Stimulated activated naive CD4-positive, alpha-beta T cell (primary cell): Measurements from ENCODE around the gene ACVRL1.
A peak's percentile ranks its signal among the peaks of the same experiment; 100 is the strongest.

Experiments
- DNase-seq, 6 experiments: peaks; one replicate each; lab custom pipeline; 2025; lab: John Stamatoyannopoulos, UW

ACVRL1 gene

GRCh38 chr12:51942501-51943000 lies 35.2 kb downstream of the ACVRL1 start:
- no peak for DNase-seq

DNA sequence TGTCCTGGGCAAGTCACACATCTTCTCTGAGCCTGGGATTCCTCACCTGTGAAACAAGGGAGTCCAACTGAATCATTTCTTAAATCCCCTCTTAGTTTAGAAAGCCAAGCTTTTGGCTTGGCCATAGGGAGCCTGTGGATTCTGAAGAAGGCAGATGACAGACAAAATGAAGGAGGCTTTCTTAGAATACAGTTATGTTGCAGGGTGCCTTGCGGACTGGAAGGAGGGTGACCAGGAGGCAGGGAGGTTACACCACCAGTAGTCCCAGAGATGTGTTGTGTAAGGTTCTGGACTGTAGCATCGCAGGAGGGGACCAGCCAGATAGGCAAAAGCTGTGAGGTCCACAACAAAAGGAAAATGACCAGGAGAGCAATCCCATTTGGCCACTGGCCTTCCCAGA lies 36.0 kb downstream of the ACVRL1 start:
- DNase-seq: no peak

DNA sequence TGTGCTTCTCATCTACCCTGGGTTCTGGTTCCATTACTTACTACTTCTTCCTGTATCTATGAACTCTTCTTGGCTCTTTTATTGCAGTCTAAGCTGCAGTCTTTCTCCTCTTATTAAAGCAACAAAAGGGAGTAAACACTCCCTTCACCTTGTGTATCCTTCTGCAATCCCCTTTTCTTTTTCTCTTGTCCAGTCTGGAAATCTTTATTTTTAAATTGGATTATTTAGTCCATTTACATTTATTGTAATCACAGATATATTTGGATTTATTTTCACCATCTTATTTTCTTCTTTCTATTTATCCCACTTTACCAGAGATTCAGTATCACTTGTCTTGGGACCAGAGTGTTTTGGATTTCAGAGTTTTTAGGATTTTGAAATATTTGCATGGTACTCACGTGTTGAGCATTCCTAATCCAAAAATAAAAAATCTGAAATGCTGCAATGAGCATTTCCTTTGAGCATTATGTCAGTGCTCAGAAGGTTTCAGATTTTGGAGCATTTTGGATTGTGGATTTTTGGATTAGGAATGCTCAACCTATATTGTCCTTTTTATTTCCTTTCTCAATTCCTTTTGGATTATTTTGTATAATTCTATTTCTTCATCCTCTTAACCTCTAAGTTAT lies 37.4 kb downstream of the ACVRL1 start:
- DNase-seq: no peak

- no peak for DNase-seq
These were observed 40.1 kb downstream of the ACVRL1 start for GRCh38 chr12:51947246-51947996.

DNA sequence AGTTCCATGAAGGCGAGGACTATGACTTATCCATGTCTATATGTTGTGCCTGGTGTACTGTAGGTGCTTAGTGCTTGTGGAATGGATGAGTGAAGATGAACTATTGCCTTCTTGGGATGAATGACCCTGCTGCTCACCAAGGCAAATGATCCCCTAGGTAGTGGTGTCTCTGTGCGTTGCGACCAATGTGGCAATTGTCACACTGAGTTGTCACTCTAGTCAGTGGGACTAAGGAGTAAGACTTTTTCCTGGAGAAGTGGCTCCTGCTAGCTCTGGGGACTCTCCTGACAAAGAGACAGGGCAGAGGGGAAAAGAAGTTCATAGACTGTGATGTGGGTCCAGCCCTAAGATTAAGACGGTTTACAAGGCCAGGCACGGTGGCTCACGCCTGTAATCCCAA lies 40.8 kb downstream of the ACVRL1 start:
- DNase-seq: no peak

GRCh38 chr12:51949342-51950030 lies 42.2 kb downstream of the ACVRL1 start:
- DNase-seq: no peak

DNA sequence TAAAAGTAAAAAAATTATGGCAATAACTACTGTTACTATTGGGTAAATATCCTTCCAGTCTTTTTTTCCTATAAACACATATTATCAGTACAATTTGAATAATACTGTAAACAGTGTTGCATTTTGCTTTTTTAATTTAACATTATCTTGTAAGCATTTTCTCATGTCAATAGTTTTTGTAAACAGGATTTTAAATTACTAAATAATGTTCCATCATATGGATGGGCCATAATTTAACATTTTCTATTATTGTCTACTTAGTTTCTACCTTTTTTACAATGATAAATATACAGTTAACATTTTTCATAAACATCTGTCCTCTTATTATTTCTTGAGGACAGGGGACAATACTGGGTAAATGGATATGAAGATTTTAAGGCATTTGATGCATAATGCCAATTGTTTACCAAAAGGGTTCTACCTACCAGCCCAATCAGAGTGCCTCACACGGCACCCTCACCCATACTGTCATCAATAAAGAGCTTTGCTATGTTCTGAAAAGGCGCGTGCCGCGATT lies 43.4 kb downstream of the ACVRL1 start:
- DNase-seq: no peak

DNA sequence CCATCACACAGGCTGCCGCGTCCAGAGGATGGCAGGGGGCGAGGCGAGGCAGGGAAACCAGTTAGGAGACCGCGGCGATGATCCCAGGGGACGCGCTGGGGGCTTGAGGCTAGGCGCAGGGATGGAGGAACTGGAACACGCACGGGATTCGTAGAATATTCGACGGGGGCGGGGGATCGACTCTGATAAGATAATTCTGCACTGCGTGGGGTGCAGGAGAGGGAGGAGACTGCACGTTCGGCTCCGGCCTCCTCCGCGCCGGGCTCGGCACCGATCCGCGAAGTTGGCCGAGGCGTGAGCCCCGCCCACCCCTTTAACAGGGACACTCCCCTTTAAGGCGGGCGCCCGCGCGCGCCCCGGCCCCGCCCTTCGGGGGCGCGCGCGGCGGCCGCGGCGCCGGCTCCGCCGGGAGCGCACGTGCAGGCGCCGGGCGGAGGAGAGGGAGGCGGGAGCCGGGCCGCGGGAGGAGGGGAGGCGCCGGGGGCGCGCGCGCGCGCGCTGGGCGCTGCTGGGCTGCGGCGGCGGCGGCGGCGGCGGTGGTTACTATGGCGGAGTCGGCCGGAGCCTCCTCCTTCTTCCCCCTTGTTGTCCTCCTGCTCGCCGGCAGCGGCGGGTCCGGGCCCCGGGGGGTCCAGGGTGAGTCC lies 44.0 kb downstream of the ACVRL1 start, which contains the start of gene ACVR1B:
TSS of gene ACVR1B (plus strand) at position 501 of the 644 bp plus-strand sequence. CDS start at position 546, 45 bp downstream.
- peak; percentile 81 to 92 (median 88) for DNase-seq

DNA sequence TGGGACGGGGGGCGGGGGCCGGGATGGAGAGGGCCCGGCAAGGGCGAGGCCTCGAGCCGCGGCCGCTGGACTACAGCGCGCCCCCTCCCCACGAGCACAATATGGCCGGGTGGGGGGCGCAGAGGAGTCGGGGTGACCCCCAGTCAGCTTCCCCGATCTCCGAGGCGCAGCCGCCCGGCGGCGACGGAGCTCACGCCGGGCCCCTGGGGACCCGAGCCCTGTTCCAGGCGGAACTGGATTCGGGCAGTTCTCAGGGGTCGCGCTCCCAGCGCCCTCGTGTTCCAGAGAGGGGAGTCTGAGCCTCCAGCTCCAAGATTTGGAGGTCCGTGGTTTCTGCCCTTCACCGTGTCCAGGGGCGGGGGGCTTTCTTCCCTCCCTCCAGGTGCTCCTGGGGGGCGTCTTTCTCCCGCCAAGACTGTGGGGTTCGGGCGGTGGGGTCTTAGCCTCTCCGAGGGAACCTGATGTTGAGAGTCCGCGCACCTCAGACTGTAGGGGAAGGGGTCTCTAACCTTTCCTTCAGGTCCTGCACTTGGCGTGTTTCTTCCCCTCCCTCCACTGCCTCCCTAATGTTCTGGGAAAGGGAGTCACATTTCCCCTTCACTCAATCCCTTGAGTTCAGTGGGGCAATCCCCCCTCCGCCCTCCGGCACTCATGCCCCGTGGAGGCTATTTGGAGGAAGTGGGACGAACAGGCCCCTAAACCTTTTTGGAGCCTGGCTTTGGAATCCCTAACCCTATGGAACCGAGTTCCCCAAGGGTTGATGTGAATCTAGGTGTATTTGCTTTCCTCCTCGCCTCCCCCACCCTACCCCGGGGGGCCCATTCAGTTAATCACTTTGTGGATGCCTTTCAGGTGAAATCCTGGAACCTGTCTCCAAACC lies 44.8 kb downstream of the ACVRL1 start:
- DNase-seq: peak in 2 of 6 experiments; percentile 47 to 53

- no peak for DNase-seq
These were observed 45.8 kb downstream of the ACVRL1 start for GRCh38 chr12:51953089-51953488.

GRCh38 chr12:51953864-51954263 lies 46.6 kb downstream of the ACVRL1 start:
- no peak for DNase-seq

- no peak for DNase-seq
These were observed 47.5 kb downstream of the ACVRL1 start for GRCh38 chr12:51954561-51955361.

DNA sequence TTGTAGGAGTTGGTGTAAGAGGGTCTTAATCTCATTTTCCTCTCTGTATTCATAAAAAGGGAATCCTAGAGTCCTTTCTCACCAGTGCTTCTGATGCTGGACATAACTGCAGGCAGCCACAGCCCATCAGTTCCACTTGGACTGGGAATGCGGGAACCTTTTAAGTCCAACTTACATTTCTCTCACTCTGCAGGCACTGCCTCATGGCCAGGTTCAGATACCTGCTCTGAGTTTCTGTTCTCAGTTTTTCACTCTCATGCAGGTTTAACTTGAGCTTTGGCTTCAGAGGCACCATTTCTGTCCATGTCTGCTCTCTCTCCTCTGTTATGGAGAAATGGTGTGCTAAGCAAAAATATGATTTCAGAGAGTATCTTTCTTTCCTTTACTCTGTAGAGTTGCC lies 48.4 kb downstream of the ACVRL1 start:
- no peak for DNase-seq

DNA sequence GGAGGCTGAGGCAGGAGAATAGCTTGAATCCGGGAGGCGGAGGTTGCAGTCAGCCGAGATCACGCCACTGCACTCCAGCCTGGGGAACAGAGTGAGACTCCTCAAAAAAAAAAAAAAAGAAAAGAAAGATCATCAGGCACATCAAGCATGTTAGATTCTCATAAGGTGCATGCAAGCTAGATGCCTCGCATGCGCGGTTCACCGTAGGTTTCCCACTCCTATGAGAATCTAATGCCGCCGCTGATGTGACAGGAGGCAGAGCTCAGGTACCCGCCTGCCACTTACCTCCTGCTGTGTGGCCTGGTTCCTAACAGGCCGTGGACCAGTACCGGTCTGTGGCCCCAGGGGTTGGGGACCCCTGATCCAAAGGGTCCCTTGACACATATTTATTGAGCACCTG lies 51.2 kb downstream of the ACVRL1 start:
- DNase-seq: no peak

DNA sequence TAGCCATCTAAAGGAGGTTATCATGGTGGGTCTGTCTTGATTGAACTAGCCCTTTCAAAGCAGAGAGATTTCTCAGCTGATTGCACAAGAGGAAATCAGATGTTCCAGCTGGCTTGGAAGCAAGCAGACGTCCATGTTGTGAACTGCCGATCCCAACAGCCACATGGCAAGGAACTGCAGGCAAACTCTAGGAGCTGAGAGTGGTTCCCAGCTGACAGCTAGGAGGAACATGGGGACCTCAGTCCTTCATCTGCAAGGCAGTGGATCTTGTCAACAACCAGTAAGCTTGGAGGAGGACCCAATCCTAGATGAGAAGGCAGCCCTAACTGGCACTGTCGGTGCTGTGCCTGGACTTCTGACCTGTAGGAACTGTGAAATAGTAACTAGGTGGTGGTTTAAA lies 51.9 kb downstream of the ACVRL1 start:
- no peak for DNase-seq

GRCh38 chr12:51959921-51960320 lies 52.6 kb downstream of the ACVRL1 start:
- DNase-seq: no peak

- no peak for DNase-seq
These were observed 53.2 kb downstream of the ACVRL1 start for GRCh38 chr12:51960488-51960887.

- no peak for DNase-seq
These were observed 53.6 kb downstream of the ACVRL1 start for GRCh38 chr12:51960890-51961289.

DNA sequence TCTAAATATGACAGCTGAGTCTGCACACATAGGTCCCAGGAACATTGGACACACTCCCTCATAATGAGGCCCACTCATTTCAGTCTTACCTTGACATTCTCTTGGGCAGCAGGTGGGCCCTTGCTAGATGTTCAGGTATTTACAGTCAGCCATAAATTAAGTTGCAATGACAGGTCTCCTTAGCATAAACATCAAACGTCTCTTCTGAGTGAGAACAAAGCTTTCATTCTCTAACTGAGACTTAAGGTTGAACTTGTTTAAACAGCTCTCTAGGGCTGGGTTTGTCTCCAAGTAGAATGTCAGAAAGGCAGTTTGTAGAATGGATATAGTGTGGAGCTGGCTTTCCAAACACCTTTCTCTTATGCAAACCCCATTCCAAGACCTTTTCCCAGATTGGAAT lies 54.5 kb downstream of the ACVRL1 start:
- DNase-seq: peak in 1 of 6 experiments; percentile 20

- DNase-seq: no peak
These were observed 55.4 kb downstream of the ACVRL1 start for GRCh38 chr12:51962737-51963136.
